Right hindlimb (tissue), 1 donor: ENCODE data around the gene TMEM123.

Experiments
- DNase-seq: peaks from one replicate; pipeline ENCODE4 v3.0.0-alpha.2; 2018

The TMEM123 gene

GRCh38 chr11:102357116-102357515 is 95.4 kb downstream of the TMEM123 start:
- DNase-seq: no peak

- DNase-seq: peak; percentile 30
Observed at GRCh38 chr11:102347462-102348370, 104.8 kb downstream of the TMEM123 start.

- DNase-seq: peak; percentile 96
Observed at GRCh38 chr11:102346748-102347461, 105.7 kb downstream of the TMEM123 start, which contains the start of gene BIRC2. Gene BIRC2, plus strand, starts transcription at chr11:102347214. Its CDS starts 2,641 bp downstream, at chr11:102349855.

DNA sequence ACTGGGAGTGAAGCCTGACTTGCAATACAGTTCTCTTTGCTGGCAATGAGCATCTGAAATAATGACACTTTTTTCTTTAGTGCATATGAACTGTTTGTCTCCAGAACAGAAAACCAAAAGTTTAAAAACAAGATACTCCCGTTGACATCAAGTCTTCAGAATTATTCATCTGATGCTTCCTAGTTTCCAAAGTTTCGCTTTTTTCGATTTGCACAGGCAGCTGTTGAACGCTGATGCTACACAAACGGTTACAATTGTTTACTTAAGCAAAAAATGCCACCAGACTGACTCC is 106.2 kb downstream of the TMEM123 start:
- DNase-seq: no peak
